Medulla oblongata (tissue), 1 donor: Measurements from ENCODE around the gene PPP2R5B.

Experiments
- DNase-seq: peaks from one replicate; pipeline ENCODE4 v3.0.0-alpha.2; 2015; ENCODE audit errors: extremely low spot score

PPP2R5B gene

DNA sequence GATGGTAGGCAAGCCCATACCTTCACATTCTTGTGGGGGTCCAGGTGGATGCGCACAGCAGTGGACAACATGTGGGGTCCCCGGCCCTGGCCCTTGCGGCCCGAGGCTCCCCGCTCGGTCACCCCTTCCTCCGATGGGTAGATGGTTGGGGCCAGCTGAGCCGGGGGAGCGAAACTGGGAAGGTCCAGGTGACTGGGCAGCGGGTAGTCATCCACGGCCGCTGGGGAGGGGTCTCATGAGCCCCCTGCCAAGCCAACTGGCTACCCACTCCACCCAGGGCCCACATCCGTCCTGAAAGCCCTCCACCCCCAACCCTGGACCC, 18.2 kb upstream of the PPP2R5B start:
- no peak for DNase-seq

DNA sequence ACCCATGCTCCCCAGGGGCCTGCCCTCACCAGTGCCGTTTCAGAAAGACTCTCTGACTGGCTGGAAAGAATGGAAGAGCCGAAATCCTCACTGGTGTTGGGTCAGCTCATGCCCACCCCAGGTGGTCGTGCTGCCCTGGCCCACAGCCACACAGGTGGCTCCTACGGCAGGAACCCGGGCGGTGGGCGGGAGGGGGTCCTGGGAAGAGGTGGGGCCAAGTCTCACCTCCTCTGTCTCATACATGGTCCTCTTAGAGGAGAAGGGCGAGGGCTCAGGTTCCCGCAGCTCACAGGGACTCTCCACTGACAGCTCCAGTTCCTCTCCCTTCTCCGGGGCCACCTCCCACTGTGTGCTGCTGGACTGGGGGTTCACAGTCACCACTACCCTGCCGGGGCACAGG, 15.7 kb upstream of the PPP2R5B start:
- DNase-seq = no peak

DNA sequence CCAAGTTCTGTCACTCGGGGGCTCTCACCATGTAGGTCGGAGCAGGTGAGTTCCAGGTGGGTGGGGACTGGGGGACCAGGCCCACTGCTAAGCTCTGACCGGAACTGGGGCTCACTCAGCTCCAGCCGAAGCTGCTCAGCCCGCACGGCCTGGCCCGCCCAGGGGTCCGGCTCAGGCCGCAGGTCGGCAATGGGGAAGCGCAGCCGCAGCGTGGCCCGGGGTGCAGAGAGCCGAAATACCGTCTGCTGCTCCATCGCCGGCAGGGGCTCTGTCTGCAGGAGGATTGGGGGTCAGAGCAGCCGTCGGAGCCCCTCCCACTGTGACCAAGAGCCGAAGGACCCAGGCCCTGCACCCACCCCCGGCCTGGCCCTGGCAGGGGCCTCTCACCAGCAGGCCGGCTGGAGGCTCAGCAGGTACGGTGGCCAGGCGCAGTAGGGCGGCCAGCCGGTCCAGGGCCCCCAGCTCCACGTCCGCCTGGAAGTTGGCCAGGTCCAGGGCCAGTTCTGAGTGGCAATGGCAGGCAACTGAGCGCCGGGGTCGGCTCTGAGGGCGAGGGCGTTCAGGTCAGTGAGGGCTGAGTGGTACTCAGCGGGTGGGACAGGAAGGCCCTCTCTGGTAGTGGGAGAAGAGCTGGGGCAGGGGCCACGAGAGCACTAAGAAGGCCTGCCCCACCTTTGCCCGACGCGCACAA, 14.7 kb upstream of the PPP2R5B start:
- no peak for DNase-seq

DNA sequence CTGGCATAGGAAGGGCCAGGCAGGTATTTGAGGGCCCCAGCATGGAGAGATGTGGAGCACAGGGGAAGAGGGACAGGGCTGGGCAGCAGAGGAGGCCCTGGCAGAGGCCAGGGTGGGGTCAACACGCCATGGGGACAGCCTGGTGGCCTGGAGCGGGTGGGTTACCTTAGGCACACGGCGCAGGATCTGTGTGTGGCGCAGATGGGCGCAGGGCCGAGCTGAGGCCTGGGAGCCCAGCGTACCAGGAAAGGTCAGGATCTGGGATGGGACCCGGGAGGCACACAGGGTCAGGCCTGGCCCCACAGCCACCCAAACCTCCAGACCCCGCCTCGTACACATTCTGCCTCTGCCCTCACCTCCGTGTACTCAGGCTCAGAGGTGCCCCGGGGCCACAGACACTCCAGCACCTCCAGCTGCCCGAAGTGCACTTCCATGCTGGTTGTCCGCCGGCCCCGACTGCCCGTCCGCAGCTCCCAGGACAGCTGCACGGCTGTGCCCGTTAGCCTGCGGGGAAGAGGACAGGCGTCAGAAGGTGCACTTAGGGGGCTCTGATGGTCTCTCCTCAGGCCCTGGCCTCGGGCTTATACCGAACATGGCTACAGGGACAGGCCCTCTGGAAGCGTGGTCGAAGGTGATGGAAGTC, 13.9 kb upstream of the PPP2R5B start:
- DNase-seq = no peak

DNA sequence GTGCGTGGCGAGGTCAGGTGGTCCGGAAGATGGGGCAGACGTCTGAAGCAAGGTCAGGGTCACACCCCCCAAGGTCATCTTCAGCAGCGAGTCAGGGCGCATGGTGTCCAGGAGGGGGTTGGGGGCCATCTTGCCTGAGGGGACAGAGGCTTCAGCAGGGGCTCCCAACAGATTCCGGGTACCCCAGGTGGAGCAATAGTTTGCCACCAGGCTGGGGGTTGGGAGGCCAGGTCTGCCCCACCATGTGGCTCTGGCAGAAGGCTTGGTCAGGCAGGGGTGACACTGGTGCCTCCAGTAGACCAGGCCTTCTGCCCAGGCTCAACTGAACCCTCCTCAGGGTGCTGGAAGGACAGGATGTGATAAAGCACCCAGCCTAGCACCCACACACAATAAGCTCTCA, 13.3 kb upstream of the PPP2R5B start:
- DNase-seq = no peak

DNA sequence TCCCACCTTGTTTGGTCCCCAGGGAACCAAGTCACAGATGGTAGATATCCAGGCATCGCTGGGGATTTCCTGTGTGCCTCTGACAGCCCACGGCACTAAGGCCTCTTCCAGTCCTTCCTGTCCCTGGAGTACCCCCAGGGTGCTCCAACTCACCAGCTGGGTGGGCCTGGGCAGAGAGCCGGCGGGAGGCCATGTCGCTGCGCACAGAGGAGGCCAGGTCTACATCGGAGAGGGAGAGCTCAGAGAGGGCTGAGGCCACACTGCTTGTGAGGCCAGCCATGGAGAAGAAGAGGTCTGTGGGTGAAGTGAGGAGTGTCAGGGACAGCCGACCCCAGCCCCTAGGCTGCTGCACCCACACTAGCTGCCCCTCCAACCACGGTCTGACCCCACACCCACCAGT, 12.8 kb upstream of the PPP2R5B start:
- no peak for DNase-seq

DNA sequence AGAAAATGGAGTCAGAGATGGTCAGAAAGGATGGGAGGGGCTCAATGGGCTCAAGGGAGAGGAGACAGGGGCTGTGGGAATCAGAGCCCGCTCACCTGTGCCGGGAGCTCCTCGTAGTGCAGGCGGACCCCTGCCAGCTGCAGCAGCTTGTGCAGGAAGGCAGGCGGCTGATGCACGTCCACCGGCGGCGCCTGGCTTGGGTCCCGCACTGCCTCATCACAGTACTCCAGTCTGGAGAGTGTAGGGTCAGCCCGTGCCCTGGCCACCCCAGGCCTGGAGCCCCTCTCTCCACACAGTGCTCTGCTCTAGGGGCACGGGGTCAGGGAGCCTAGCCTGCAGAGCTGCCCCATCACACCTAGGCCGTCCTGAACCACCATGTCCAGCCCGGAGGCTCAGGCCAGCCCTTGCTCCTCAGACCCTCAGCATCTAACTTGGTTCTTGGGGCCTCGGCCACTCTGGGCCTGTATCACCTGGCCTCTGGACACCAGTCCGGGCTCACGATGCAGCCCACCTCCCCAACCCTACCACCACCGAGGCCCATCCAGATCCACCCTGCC, 11.2 kb upstream of the PPP2R5B start:
- DNase-seq = no peak

DNA sequence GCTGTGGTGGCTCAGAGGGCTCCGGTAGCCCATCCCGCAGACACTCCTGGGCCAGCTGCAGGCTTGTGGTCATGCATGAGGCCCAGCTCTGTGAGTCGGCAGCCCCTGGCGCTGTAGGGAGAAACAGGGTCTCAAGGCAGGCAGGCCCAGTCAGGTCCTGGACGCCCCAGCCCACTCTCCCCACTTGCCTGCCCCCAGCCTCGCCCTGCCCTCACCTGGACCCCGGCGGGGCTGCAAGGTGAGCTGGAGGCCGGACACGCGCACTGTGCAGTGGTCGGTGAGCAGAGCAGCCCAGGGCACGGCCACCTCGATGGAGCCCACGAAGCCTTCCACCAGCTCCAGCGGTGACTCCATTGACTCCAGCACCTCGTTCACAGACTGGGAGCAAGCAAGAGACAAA, 10.4 kb upstream of the PPP2R5B start:
- DNase-seq = no peak

DNA sequence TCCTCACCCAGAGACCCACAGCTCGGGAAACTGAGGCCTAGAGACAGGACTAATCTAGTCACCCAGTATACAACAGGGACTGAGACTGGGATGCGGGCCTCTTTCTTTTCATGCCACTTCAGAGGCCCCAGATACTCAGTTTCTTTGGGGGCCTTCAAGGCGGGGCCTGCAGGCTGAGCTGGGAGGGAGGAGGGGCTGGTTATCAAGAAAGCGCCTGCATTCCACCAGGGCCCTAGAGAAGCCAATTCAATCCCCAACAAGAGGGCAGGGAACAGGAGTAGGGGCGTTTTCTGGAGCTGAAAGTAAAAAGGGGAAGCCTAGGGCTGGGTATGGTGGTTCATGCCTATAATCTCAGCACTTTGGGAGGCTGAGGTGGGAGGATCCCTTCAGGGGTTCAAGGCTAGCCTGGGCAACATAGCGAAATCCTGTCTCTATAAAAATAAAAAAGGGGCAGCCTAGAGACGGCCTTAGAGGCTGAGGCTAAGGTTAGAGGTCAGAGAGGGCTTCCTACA, 9.1 kb upstream of the PPP2R5B start:
- no peak for DNase-seq

DNA sequence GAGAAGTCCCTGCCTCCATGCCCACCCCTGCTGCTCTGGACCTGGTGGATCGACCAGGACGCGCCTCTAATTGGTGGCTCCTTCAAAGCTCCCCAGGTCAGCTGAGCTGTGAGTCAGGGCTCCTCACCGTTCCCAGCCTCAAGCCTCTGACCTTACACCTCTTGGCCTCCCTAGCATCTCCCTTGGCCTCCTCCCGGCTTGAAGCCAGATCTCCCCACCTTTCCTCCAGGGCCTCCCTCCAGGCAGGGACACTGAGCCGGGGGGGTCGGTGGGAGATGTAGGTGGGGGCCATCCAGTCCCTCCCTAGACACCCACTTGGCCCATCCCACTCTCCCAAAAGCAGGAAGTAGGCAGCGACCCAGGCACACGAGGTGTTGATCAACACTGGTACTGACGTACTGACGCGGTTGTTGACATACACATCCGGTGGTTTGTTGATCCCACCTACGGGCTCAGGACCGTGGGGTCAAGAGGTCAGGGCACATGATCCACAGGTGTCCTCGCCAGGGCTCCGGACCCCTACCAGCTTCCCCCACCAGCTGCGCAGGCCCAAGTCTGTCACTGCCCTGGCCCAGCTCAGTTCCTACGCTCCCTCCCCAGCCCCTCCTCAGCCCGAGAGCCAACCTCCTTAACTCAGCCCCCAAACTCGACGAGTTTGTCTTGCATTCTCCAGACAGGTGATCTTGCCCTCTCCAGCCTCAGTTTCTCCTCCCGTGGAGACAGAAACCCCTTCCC, 8.3 kb upstream of the PPP2R5B start:
- peak; percentile 32 for DNase-seq

DNA sequence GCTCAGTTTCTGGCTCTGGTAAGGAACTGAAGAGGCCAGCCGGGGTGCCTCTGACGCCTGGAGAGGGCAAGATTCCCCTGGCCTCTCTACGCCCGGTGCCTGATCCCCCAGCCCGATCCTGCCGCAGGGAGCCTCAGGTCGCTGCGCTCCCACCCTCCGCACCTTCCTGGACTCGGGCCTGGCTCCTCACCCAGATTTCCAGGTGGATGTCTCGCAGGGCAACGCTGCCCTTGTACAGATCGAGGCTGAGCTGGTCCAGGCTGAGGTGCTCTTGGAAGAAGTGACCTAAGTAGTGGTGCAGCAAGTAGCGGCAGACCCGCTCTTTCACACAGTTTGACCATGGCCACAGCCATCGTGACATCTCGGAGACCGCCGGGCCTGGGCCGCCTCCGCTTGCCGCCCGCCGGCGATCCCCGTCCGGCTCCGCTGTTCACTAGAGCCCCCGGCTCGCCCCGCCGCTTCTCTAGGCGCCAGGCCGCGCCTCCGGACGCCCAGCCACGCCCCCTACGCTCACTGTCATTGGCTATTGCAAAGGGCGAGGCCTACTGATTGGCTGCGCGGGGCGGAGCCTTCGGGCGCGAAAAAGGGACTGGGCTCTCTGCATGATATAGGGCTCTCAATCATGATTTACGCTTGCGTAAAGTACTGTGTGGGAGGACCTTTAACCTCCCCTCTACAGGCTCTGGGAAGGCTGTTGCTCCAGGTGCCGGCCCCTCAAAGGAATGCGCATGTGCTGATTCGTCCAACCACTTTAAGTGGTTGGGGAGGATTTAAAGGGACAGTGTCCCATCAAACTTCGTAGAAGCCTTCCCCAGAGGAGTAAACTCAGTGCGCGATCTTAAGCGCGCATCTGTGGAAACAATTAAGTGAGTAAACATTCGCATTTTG, 7.5 kb upstream of the PPP2R5B start, which contains the start of gene ATG2A:
Gene ATG2A (minus strand): TSS at position 435 of the 888 bp plus-strand sequence. CDS start 74 bp downstream, at position 361.
- peak; percentile 100 for DNase-seq

DNA sequence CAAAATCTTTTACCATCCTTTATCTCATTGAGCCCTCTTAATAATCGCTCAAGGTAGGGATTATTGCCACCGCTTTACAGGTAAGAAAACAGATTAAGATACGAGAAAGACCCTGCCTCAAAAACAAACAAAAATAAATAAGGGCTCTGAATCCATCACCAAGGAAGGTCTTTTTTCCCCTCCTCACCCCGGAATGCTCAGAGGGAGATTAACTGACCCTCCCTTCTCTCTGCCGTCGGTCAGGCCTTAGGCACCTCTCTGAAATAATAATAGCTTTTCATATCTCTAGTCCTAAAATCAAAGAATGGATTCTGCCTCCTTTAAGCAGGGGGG, 6.9 kb upstream of the PPP2R5B start:
- no peak for DNase-seq

DNA sequence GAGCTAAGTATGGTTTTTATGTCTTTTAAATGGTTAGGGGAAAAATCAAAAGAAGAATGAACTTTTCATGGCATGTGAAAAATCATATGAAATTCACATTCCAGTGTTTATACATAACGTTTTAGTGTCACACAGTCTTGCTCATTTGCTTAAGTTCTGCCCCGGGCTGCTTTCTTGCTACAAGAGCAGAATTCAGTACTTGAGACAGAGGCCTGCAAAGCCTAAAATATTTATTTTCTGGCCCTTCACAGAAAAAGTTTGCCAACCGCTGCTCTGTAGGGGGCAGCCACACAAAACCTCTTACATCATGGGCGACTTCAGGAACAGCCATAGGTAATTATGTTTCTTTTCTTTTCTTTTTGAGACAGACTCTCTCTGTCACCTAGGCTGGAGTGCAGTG, 6.5 kb upstream of the PPP2R5B start:
- peak; percentile 65 for DNase-seq

DNA sequence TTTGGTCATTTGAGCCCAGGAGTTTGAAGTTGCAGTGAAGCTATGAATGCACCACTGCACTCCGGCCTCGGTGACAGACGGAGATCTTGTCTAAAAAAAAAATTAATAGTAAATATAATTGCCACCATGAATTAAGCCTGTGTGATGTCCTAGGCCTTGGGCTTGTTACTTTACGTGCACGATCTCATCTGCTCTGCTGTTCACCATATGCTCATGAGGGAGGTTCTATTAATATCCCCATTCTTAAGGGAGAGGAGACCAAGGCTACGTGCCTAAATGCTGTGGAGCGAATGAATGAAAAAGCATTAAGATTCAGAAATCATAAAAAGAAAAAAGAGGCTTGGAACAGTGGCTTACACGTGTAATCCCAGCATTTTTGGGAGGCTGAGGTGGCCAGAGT, 4.9 kb upstream of the PPP2R5B start:
- no peak for DNase-seq

DNA sequence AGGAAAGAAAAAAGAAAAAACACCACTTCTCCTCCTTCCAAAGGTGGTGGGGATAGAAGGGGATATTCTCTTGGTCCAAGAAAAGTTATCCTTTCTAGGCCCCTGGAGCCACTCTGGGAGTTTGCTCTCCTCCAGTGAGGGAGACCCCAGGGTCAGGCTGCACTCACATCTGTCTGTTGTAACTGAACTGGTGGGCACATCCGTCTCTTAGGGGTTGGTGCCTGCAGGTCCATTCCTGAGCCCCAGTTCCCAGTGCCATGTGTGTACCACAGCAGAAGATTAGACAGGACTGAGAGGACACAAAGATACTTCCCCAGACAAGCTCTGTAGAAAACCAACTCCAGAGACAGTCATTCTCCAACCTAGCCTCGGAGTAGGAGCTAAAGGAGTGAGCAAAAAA, 4.4 kb upstream of the PPP2R5B start:
- no peak for DNase-seq

DNA sequence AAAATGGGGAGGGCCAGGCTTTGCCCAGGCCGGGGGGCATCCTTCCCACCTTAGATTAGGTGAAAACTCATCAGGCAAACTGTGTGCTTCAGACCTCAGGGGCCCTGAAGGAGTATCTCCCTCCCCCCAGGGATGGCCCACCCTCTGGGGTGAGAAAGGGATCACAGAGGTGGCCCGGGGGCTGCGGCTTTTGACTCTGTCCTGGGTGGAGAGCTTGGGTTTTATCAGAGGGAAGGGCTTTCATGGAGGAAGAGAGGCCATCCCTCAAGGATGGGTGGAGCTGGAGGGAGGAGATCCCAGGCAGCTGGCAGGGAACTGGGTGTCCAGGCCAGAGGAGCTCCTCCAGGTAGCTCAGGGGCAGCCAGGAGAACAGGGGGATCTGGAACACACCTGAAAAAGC, 3.1 kb upstream of the PPP2R5B start:
- DNase-seq = no peak

DNA sequence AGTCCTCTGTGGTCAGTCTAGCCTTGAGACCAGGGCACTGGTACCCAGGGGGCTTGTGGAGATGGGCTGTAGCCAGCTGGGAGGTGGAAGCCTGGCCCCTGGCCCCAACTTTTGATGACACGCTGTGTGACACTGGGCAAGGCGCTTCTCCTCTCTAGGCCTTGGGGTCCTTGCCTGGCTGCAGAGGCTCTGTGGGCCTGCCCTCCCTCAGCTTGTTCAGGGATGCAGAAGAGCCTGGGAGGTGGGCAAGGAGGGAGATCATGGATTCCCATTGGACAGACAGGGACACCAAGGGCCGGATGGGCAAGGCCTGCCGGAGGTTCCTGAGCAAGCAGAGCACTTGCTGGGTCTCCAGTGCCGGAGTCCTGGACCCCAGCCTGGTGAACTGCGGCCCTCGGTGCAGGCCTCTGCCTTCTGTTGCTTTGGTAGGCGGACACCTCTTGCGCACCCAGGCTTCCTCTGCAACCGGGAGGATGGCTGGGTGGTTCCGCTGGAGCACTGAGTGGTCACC, 1.3 kb upstream of the PPP2R5B start:
- DNase-seq = no peak

DNA sequence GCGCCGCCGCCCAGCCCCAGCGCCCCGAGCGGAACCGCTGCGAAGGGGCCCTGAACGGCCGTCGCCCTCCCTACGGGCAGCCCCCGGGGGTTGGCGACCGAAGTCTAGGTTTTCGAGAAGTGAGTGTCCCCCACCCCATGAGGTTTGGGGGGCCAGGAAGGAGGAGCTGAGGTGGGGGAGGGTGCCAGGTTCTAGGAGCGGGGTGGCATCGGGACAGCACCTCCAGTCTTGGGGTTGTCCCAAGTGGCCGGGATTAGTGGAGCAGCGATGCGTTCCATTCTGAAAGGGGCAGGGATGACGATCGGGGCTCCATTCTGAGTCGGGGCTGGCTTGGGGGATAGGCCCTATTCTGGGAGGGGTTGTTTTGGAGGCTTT, 408 bp downstream of the PPP2R5B start:
- DNase-seq = no peak

DNA sequence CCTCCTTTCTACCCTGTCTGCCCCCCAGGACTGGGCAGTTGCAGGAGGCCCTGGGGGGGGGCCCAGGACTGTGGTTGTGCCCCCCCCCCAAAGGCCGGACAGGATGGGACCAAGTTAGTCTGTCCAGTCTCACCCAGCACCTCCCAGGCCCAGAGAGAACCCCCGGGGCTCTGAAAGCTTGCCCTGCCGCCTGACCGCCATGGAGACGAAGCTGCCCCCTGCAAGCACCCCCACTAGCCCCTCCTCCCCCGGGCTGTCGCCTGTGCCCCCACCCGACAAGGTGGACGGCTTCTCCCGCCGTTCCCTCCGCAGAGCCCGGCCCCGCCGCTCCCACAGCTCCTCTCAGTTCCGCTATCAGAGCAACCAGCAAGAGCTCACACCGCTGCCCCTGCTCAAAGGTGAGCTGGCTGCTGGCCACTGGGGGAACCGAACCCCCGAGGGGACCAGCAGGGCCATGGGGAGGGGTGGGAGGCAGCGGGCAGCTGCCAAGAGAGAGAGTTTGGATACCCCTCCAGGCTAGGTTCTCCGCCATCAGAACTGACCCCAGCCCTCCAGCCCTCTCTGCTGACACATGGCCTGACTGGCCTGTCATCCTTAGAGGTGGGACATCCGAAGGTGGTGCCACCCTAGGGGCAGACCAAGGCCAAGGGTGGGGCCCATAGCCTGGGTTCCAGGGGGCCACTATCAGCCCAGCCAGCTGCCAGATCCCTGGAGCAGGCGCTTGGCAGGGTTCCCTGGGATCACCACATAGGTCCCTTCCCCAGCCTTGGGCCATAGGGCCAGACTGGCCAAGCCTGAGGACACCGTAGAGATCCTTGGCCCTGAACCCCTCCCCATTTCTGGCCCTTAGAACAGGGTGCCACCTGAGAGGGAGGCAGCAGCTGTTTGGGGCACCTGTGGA, 1.3 kb downstream of the PPP2R5B start:
- DNase-seq = no peak

DNA sequence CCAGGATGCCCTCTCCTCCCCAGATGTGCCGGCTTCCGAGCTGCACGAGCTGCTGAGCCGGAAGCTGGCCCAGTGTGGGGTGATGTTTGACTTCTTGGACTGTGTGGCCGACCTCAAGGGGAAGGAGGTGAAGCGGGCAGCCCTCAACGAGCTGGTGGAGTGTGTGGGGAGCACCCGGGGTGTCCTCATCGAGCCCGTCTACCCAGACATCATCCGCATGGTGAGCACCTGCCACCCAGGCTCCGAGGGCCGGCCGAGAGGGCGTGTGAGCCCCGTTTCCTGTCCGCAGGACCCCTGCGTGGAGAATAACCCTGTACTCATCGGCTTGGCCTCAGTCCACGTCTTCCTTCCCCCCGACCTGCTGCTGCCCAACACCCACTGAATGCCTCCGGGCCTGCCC, 2.2 kb downstream of the PPP2R5B start:
- DNase-seq = no peak

DNA sequence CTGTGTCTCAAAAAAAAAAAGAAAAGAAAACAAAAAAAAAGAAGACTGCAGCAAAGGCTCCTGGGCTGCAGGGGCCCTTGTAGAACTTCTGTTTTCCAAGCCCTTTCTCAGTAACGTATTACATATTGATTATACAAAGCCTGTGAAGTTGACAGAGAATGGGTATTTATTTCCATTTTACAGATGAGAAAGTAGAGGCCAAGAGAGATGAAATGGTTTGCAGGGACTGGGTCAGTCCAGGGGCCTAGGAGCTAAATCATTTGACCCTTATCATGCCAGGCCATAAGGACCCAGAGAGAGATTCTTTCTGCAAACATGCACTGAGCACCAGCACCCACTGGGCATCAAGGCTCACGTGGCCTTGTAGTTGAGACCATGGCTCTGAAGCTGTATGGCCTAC, 4.5 kb downstream of the PPP2R5B start:
- no peak for DNase-seq
